DMS79 (cell line): ENCODE data around the gene ELMO1.
A peak's percentile ranks its signal among the peaks of the same experiment; 100 is the strongest.

ENCODE experiments used
- DNase-seq: peaks from one replicate; lab custom pipeline; 2025; lab: John Stamatoyannopoulos, UW

ELMO1 gene

GRCh38 chr7:37311355-37311754 is 137.3 kb downstream of the ELMO1 start:
- no peak for DNase-seq

DNA sequence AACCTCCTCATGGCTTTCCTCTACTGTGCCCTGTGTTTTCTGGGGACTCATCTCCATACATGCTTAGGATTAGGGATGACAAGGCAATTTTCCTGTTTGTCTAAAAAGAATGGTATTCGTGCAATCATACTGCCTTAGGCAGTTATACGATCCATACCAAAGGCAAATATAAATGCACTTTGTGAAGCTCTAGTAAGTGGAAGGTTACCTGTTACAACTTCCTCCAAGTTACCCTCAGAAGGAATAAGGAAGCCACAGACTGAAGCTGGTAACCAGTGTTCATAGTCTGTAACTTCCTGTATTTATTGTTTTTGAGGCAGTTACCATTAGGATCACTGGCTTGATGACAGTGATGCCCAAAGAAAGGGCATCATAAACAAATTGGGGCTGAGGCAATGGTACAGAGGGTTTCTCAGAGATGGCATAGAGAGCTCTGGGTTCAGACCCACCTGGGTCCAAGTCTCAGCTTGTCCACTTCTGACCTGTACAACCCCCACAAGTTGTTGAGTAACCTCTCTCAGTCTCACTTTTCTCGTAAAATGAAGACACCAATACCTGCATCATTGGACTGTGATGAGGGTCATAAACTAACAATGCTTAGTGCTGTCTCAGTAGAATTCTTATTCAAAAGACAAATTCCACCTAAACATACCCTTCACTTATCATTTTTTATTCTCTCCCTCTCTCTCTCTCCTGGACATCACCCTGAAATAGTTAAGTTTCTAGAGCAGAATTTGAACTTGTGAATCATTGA is 138.2 kb downstream of the ELMO1 start:
- DNase-seq, result no peak

DNA sequence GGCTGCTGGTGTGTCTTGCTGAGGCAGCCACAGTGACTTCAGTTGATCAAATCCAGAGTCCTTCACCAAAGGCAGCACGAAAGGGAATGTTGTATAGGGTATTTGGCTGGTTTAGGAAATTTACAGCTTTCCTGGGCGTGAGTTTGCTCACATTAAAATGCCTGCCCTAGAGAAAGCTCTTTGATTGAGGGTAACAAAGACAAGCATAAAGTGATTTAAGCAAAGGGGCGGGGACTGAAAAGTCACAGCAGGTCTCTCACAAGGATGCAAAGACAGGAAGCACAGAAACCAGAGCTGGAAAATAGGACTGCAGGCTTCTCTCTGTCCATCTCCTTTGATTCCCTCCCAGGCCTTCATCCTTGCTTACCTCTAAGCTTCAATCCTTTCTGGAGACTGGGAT is 139.2 kb downstream of the ELMO1 start:
- DNase-seq, result no peak

GRCh38 chr7:37304921-37305320 is 143.7 kb downstream of the ELMO1 start:
- no peak for DNase-seq

DNA sequence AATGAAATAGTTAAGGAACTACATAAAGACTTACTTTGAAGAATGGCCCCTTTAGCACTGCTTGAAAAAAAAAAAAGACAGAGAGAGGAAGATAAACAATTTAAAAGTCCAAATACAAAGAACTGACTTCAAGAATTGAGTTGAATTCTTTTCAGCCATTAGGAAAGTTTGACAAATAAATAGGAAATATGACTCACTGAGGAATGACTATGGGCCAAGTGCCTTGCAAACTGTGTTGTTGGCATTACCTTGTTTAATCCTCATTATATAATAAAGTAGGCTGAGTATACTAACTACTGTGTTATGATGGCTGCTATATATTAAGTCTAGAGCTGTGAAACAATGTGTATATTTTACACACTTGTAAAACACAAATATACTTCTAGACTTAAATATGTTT is 151.1 kb downstream of the ELMO1 start:
- no peak for DNase-seq

DNA sequence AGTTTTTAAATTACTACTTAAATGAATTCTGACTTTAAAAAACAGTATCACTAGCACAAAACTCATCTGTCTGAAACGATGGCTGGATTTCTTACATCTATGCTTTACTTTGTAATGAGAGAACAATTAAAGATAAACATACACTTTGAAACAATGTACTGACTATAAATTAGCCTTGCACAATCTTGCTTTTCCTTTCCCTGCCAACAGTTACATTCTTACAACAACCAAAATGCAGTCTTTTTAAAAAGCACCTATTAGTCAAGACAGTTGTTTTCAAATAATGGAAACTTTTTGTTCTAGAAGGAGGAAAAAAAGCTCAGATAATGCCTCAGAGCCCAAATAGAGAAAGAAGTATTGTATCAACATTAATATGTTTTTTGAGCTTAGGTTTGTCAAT is 153.3 kb downstream of the ELMO1 start:
- DNase-seq, result no peak

- DNase-seq, result no peak
Observed at GRCh38 chr7:37290731-37291130, 157.9 kb downstream of the ELMO1 start.

DNA sequence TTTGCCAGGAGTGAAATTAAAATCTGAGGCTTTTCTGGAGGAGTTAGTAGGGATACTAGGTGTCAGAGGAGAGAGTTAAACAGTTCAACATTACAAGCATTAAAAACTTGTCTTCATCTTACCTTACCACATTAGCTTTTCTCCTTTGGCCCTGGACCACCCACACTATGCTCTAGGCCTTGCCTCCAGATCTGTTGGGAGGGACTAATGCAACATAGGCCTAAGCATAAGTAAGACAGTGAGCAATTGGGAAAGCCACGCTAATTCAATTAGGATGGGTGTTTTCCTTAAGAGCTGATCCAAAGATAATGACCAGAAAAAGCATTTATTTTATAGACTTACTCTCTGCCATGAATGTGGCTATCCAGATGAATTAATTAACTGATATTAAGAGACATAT is 158.9 kb downstream of the ELMO1 start:
- DNase-seq, result no peak

DNA sequence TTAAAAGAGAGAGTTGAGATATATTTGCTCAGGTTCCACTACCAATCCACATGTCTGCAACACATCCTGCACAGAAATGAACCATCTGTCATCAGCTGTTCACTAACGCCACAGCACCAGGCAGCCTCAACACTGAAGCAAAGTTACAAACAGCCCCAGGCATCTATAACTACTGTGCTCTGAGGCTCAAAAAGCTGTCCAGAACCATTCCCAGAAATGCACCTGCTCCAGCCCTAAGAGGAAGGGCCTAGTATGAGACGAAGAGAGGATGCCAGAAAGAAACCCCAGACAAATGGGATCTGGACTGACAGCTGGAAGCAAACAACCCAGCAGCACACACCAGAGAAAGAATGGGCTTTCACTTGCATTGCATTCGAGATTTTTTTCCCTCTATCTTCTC is 159.3 kb downstream of the ELMO1 start:
- no peak for DNase-seq

DNA sequence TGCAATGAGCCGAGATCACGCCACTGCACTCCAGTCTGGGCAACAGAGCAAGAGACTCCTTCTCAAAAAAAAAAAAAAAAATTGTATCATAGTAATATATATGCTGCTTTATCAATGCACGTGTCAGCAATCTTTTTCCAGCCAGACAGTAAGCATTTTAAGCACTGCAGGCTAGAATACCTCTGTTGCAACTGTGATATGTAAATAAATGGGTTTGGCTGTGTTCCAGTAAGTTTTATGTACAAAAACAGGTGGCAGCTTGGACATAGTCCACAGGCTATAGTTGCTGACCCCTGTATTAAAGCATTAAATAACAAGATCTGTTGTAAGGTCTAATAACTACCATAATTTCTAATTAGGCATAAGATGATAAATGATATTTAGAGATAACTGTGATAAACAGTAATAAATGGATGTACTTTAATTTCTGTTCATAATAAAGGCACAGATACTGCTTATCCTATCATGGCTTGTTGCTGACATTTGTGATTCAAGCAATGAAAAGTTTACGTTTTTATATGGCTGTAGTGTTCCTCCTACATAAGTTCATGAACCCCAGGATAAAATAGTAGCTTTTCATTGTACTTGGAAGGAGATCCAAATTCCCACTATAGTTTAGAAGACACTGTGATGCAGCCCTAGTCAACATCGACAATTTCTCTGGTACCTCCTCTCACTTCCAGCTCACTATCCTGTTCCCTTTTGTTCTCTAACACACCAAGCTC is 161.4 kb downstream of the ELMO1 start:
- DNase-seq, result no peak

DNA sequence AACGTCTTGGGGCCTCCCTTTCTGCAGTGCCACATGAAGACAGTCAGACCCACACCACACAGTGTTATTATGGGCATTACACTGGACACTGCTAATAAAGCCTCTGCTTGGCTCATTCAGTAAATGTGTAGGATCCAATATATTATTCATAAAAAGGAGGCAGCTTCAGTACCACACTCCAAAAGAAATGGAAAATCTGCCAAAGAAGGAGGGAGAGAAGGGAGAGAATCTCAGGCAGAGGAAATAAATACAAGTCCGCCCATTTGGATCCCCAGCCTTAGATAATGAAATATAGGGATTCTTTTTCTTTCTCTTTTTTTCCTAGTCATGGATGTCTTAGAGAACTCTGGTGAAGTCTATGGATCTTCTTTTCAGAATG is 162.2 kb downstream of the ELMO1 start:
- no peak for DNase-seq

GRCh38 chr7:37285706-37286453 is 162.8 kb downstream of the ELMO1 start:
- DNase-seq, result peak; percentile 6

- DNase-seq, result no peak
Observed at GRCh38 chr7:37284805-37285231, 163.8 kb downstream of the ELMO1 start.

- DNase-seq, result no peak
Observed at GRCh38 chr7:37284285-37284684, 164.4 kb downstream of the ELMO1 start.

- DNase-seq, result no peak
Observed at GRCh38 chr7:37283716-37284115, 164.9 kb downstream of the ELMO1 start.

DNA sequence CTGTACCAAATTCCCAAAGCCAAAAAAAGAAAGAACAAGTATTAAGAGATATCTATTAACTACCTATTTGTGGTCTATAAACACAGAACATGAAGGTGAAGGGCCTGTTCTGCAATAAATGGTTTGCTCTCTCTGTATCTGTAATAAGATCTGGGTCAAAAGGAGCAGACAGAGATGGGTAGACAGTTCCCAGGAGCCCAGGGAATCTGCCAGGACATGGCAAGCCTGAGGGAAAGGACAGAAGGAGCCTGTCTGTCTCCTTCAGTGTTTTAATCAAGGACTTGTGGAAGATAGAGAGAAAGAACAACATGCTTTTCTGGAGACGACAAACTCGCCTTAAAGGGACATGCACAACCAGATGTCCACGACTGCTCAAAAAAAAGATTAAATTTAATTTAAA is 165.7 kb downstream of the ELMO1 start:
- DNase-seq, result no peak

DNA sequence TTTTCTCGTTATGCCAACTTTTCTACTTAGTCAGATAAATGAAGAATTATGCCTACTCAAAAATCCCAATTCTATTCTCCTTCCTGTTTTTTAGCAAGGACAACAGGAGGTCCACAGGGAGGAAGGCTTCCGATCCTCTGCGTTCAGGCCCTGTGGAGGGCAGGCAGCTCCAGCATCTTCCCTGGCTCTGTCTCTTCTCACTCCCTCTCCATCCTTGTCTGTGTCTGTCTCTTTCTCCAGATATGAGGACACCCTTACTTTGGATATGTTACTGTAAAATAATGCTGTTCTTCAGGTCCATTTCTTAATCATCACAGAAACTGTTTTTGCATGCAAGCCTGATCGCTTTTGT is 166.6 kb downstream of the ELMO1 start:
- DNase-seq, result no peak

DNA sequence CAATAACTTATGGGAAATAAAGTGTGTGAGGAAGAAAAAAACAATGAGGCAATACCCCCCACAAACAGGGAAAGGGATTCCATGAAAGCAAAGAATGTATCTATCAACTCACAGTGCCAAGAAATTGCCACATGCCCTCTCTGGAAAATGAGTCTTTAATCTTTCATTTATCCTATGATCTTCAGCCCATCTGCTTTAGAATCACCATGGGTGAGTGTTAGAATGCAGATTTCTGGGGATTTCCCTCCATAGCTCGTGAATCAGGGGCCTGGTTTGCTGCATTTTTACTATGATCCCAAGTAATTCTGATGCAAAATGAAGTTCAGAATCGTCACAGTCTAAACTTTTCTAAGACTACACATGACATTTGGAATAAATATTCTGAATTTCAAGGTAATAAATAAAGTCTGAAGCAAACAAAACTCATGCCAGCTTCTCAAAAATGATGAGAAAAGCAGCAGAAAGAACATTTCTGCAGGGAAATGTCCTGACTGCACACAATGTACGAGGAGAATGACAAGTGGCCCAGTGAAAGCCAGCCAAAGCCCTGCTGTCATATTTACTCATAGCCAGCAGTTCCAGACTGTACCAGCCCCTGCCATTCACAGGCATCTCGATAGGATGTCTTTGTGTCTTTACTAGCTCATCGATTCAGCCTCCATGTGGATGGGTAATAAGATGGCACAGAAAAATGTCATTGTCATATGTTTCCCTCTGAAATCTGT is 167.1 kb downstream of the ELMO1 start:
- DNase-seq, result no peak

GRCh38 chr7:37277513-37277912 is 171.2 kb downstream of the ELMO1 start:
- no peak for DNase-seq

- DNase-seq, result no peak
Observed at GRCh38 chr7:37275078-37275710, 173.5 kb downstream of the ELMO1 start.

DNA sequence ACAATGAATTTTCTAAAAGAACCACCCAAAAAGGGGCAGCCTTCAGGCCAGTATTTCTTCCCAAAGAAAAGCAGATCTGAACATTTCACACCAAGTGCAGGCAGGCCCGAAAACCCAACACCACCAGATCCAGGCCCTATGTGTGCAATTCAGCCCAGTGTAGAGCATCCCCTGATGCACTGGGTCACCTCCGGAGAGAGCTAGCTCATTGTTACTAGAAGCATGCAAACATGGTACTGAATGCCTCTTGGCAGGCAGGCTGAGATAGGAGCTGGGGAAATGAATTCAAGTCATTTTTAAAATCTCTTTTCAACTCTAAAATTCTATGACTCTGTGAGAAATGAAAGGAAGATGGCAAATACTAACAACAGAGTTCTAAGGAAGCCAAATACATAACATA is 174.8 kb downstream of the ELMO1 start:
- DNase-seq, result no peak
